GM19193 (cell line): ENCODE data around the gene TMEM131.
A peak's percentile ranks its signal among the peaks of the same experiment; 100 is the strongest.

ENCODE experiments used
- POLR2A ChIP-seq: IDR thresholded peaks from 4 replicates; pipeline ENCODE4 v1.6.1; 2011; ENCODE audit not compliant: insufficient read depth, insufficient read length; ENCODE audit errors: extremely low read depth

The TMEM131 gene, protein sequence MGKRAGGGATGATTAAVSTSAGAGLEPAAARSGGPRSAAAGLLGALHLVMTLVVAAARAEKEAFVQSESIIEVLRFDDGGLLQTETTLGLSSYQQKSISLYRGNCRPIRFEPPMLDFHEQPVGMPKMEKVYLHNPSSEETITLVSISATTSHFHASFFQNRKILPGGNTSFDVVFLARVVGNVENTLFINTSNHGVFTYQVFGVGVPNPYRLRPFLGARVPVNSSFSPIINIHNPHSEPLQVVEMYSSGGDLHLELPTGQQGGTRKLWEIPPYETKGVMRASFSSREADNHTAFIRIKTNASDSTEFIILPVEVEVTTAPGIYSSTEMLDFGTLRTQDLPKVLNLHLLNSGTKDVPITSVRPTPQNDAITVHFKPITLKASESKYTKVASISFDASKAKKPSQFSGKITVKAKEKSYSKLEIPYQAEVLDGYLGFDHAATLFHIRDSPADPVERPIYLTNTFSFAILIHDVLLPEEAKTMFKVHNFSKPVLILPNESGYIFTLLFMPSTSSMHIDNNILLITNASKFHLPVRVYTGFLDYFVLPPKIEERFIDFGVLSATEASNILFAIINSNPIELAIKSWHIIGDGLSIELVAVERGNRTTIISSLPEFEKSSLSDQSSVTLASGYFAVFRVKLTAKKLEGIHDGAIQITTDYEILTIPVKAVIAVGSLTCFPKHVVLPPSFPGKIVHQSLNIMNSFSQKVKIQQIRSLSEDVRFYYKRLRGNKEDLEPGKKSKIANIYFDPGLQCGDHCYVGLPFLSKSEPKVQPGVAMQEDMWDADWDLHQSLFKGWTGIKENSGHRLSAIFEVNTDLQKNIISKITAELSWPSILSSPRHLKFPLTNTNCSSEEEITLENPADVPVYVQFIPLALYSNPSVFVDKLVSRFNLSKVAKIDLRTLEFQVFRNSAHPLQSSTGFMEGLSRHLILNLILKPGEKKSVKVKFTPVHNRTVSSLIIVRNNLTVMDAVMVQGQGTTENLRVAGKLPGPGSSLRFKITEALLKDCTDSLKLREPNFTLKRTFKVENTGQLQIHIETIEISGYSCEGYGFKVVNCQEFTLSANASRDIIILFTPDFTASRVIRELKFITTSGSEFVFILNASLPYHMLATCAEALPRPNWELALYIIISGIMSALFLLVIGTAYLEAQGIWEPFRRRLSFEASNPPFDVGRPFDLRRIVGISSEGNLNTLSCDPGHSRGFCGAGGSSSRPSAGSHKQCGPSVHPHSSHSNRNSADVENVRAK (N-terminal part only)

DNA sequence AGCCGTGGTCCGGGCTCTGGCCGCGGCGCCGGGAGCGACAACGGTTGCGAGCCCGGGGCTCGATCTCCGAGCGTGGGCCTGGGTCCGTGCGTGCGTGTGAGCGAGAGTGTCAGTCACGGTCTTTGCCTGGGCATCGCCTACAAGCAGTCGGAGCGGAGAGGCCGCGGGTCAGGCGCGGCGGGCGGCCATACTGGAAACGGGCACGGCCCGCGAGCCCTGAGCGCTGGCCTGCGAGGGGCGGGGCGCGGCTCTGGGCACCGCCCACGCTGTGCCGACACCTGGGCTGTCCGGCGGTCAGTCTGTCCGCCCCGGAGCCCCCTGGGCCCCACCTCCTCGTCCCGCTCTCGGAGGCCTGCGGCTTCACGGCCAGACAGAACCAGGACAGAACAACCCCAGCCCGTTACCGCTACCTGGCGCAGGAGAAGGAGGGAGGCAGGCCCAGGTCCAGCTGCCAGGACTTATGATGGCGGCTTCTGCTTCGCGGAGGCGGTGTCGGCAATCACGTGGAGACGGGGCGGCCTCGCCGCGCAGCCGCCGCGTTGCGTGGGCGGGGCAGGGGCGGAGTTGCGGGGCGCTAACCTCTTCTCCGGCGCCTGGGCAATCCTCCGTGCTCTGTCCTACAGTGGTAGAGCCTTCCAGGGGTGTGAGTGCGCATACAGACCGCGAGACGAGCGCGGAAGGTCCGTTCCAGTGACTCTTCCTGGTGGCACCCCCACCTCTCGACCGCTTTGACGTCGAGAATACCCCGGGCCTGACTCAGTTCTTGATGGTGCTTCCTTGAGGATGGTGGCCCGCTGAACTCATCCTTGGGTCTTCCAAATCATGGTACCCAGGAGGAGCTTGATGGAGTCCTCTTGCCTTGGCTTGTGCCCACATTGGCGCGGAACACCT is at the start of gene TMEM131:
TMEM131 (minus strand) TSS at position 215 of the 891 bp plus-strand sequence. CDS start 286 bp downstream, outside the sequence.
- peak; percentile 79 for TF ChIP-seq POLR2A

DNA sequence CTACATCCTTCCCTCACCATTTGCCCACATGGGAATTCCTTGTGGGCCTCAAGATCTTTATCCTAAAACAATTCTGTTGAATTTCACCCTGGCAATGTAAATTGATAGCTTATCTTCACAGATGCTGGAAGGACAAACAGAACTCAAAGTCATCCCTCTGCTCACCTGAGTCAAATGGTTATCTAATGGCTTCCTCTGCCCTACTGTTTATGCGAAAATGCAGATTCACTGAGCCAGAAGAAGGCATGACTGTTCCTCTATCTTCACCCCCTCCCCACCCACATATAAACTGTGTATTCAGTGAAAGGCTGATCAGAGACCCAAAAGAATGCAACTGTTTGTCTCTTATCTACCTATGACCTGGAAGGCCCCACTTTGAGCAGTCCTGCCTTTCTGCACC is 47.4 kb upstream of the TMEM131 start:
- no peak for TF ChIP-seq POLR2A

DNA sequence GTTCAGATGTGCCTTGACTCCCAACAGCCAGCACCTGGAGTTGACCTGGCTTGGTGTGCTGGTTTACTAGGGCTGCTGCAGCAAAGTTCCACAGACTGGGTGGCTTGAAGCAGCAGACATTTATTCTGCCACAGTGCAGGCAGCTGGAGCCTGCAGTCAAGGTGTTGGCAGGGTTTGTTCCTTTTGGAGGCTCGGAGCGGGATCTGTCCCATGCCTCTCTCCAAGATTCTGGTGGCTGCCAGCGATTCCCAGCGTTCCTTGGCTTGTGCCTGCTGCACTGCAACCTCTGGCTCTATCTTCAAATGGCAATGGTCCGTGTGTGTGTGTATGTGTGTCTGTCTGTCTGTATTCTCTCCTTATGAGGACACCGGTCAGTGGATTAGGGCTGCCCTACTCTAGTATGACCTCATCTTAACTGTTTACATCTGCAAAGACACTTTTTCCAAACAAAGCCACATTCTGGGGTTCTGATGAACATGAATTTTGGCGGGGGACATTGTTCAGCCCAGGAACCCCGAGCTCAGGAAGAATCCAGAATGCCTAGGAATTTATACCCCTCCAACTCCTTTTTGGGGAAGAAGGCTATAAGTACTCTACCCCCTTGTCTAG is 44.7 kb upstream of the TMEM131 start:
- no peak for TF ChIP-seq POLR2A

DNA sequence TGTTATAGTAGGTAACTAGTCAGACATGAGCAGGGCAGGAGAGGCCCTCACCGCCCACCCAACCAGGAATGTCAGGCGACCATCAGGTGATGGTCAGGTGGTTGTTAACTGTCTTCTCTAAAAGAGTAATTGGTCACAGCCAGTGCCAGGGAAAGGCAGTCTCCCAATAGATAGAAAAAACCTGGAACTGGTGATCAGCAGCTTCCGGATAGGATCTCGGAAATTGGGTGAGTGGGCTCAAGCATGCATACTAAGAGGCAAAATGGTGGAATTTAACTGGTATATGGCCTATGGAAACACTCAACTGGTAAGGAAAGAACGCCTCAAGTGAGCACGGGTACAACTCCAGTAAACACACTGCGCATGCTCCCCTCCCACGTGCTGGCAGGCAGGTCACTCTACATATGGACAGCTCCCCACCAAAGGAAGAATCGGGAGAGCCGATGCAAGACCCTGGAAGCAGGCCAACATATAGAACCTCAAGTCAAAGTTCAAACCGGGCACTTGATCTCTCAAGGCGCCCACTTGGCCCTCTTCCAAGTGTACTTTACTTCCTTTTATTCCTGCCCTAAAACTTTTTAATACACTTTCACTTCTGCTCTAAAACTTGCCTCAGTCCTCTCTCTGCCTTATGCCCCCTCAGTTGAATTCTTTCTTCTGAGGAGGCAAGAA is 43.5 kb upstream of the TMEM131 start:
- no peak for TF ChIP-seq POLR2A

DNA sequence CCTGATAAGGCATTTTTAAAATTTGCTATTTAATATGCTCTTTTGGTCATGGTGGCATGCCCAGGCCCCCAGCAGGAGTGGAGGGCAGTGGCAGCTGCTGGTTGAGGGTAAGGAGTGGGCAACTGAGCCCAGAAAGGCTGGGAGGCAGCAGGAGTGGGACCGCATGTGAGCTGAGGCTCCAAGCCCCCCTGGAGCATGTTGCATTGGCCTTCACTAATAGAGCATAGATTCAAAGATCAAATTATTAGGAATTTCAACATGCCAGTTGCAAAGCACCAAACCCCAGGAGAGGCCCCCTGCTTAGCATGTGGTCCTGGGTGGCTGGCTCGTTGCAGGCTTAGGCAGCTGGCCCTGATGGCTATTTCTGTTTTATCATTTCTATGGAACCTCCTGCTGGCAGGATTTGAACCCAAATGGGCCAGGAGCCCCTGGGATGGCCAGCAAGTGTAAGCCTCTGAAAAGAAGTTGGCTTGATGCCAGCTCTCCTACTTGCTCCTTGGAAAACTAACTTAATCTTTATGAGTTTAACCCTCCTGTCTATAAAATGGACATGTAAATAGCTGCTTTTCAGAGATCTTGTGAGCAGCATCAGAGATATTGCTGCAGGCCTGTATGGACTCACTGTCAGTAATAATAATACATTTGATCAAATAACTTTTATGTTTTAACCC is 42.1 kb upstream of the TMEM131 start:
- no peak for TF ChIP-seq POLR2A

DNA sequence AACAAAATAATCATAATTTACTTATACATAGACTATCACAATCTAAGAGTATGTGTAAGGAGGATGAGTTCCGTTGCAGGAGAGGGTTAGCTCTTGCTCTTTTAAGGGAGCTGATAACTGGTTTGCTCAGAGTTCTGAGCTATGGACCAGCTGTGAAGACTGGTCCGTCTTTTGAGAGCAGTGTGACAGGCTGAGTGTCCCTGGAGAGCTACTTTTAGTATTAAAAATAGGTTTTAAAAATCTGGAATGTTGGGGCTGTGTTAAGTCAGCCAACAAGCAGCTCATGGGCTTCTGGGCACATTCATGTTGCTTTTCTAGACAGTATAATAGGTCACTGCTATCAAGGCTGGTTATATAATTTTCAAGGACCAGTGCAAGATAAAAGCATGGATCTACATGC is 41.5 kb upstream of the TMEM131 start:
- TF ChIP-seq POLR2A: no peak

DNA sequence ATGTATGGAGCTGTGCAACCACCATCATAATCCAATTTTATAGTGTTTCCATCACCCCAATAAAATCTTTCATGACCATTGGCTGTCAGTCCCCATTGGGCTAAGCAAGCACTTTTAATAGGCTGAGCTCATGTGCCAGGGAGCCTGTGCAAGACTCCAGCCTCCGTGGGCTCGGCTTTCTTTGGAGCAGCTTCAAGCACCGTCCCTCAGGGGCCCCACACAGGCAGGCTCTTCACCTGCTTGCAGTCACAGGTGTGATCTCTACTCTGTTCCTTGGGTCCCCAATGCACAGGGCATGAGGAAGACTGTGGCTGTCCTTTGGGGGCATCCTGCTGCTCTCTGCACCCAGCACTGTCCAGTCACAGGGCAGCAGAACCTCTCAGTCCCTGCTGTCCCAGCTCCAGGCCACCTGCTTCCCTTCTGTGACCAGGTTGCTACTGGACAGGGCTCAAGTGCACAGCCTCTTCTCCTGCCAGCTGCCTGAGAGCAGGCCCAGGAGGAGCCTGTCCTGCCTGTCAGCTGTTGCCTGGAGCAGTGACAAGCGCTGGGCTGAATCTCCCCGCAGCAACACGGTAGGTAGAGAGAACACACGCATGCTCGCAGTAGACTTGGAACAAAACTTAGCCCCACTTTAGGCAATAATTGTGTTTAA is 40.7 kb upstream of the TMEM131 start:
- TF ChIP-seq POLR2A: no peak

DNA sequence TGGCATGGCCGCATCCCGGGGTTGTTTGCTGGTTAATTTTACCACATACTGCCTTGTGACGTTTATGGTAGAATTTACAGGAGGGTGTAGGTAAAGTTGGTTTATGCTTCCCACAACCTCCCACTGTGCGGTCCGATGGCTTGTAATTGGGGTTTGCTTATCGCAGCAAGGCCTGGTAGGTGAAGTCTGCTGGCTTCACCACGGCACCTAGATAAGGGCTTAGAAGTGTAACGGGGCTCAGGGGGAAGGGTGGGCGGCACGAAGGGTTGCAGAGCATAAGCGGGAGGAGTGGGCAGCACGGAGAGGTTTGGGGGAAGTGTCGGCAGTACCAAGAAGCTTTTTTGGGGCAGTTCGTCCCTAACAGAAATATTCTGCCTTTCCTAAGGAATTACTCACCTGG is 39.0 kb upstream of the TMEM131 start:
- no peak for TF ChIP-seq POLR2A

DNA sequence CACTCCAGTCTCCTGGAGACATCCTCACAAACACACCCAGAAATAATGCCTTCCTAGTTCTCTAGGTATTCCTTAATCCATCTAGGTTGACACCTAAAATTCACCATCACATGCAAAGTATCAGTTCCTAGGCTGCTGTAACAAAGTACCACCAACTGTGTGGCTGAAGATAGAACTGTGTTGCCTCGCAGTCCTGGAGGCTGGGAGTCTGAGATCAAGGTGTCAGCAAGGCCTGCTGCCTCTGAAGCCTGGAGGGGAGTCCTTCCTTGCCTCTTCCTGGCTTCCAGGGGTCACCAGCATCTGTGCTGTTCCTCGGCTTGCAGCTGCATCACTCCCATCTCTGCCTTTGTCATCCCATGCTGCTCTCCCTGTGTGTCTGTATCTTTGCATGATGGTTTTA is 36.3 kb upstream of the TMEM131 start:
- no peak for TF ChIP-seq POLR2A

DNA sequence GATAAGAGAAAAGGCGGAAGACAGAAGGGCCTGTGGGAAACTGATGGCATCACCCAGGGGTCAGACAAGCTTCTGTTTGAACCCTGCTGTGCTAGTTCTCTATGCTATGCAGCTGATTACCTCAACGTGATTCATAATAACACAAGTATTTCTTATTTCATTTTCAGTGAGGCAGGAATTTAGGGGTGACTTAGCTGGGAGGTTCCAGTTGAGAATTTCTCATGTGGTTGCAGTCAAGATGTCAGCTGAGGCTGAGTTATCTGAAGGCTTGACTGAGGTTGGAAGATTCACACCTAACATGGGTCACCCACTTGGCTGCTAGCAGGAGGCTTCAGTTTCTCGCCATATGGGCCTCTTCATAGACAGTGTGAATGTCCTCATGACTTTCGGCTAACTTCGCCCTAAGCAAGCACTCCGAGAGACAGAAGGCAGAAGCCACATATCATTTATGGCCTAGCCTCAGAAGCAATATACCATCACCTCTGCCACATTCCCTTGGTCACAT is 34.0 kb upstream of the TMEM131 start:
- TF ChIP-seq POLR2A: no peak

DNA sequence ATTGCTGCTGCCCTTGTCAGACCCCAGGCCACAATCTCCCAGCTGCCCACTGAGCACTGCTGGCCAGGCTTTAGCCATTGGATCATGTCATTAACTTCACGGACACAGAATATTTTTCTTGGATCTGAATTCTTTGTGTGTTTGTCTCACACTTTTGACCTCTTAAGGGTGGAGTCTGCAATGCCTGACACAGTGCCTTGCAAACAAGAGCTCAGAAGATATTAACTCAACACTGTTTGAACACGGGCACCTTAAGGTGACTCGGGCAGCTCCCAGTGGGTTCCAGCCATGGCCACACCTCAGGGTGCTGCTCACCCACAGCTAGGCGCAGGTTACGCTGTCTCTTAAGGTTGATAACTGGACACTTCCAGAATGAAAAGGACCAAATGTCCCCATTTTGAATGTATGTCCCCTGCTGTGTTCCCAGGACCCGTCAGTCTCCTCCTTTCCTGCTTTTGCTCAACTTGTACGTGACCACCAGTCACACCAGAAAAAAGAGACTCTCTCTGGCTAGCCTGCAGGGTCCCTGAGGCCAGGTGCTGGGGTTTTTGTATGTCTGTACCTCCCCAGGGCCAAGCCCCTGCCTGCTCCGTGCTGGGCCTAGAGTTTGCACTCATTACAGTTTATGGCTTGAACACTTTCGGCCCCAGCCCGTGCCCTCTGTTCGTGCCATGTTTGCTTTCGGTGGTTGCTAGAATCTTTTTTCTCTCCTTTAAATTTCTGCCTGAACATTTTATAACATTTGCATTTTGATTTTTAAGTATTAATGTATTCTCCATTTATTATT is 33.4 kb upstream of the TMEM131 start:
- TF ChIP-seq POLR2A: no peak
